Aorta (tissue), 5 donors: ENCODE results near the gene SLC6A19. TPM values are rescaled to one million over a fixed set of nuclear protein-coding genes. Genes with fewer than 3 reads are reported as not detected.
A peak's percentile ranks its signal among the peaks of the same experiment; 100 is the strongest.

Experiments
- ATAC-seq: fragments of 200-7000 bp; cut with Tn5 transposase; one replicate; pipeline ENCODE4 v1.9.1; 2022; ENCODE audit warnings: moderate library complexity; ENCODE audit not compliant: low FRiP score
- DNase-seq, 2 donors: peaks; one replicate each; pipeline ENCODE4 v3.0.0-alpha.2; 2020
- H3K27ac ChIP-seq, 2 donors: one replicate each; pipeline ENCODE4 v1.5.1; 2013; ENCODE audit warnings: low read length in 2 of 2, mild to moderate bottlenecking in 2 of 2, moderate library complexity in 2 of 2, control low read depth in 1 of 2, inconsistent platforms in 1 of 2, low read depth in 1 of 2
- H3K27me3 ChIP-seq, 2 donors: one replicate each; pipeline ENCODE4 v1.6.1; 2013; ENCODE audit warnings: control low read depth in 1 of 2, low read length in 1 of 2, mild to moderate bottlenecking in 1 of 2, moderate library complexity in 1 of 2; ENCODE audit not compliant: insufficient read depth in 2 of 2, control insufficient read depth in 1 of 2
- H3K36me3 ChIP-seq, 2 donors: one replicate each; pipeline ENCODE4 v1.6.1; 2013; ENCODE audit warnings: control low read depth in 1 of 2, low read length in 1 of 2, mild to moderate bottlenecking in 1 of 2; ENCODE audit not compliant: insufficient read depth in 2 of 2, control insufficient read depth in 1 of 2
- H3K4me1 ChIP-seq, 2 donors: one replicate each; pipeline ENCODE4 v1.6.1; 2013; ENCODE audit warnings: low read length in 2 of 2, control low read depth in 1 of 2, mild to moderate bottlenecking in 1 of 2, moderate library complexity in 1 of 2; ENCODE audit not compliant: insufficient read depth in 2 of 2, control insufficient read depth in 1 of 2
- H3K4me3 ChIP-seq, 2 donors: one replicate each; pipeline ENCODE4 v1.5.1; 2013; ENCODE audit warnings: low read length in 2 of 2, control low read depth in 1 of 2, mild to moderate bottlenecking in 1 of 2
- H3K9me3 ChIP-seq: one replicate; pipeline ENCODE4 v1.6.1; 2013; ENCODE audit warnings: mild to moderate bottlenecking, low read length; ENCODE audit not compliant: control insufficient read depth
- WGBS, 2 donors: extraction: QIAGEN DNeasy Blood & Tissue Kit; methylation state at CpG; one replicate each; pipeline ENCODE4 v1.1.7; 2013; 5-methylcytosine and 5-hydroxymethylcytosine counted together
- intact Hi-C, 2 donors: fragments of 100-400 bp; cut with DNase I; formaldehyde crosslinking; loops; one replicate each; pipeline versions ENCODE4 v1.14.2 to v1.15.0; 2022
- polyA plus RNA-seq, 2 donors: library from polyadenylated mRNA; stranded (reverse); fragments of 200-250 nt; gene quantifications; one replicate each; pipeline ENCODE4 v1.2.3, GENCODE V29; 2013
- total RNA-seq, 2 donors: library from RNA; stranded (reverse); fragmentation: NEBNext Ultra II Directional; extraction: Animal tissue kit (Norgen Biotek cat#: 25700); gene quantifications; one replicate each; pipeline ENCODE4 v1.2.1, GENCODE V29; 2021
- donor health status: healthy with polysubstance abuse.
- donor health status: Bipolar disorder and iron deficiency.
- donor health status: DM: no; HTN: no; CAD: no.
- donor health status: DM: no; HTN: no; CAD: no.
- donor health status: DM: yes; HTN: yes; CAD: no.

Gene SLC6A19
- total and polyA plus RNA-seq, 4 donors, result 0.12 to 9.5 TPM; not detected in 2

GRCh38 chr5:1270933-1271914, 69.8 kb downstream of the SLC6A19 start:
- 90 to 91% methylated on average over 39 of the region's 39 CpGs for WGBS, 2 donors
- Histone ChIP-seq H3K4me3 (no peak overlapping the region), H3K36me3 (no peaks in the 10 kb centered on the region), H3K4me1 (no peaks in the 10 kb centered on the region), H3K9me3 (no peaks in the 10 kb centered on the region), H3K27me3 (no peaks in the 10 kb centered on the region), H3K27ac (no peak overlapping the region)
- DNase-seq (no peak), ATAC-seq (peak; percentile 60)
- intact Hi-C loops, result no loop called here

- H3K4me3 ChIP-seq, result no peak overlapping the region
- 96 to 97% methylated on average over 21 of the region's 21 CpGs for WGBS, 2 donors
- no peaks in the 10 kb centered on the region for H3K4me1 ChIP-seq
- H3K27ac ChIP-seq, result no peak overlapping the region
- DNase-seq (no peak), ATAC-seq (no peak)
- no peaks in the 10 kb centered on the region for H3K27me3 ChIP-seq
- H3K36me3 ChIP-seq, result no peaks in the 10 kb centered on the region
- intact Hi-C loops, result no loop called here
- no peaks in the 10 kb centered on the region for H3K9me3 ChIP-seq
Observed at GRCh38 chr5:1272201-1272600, 70.8 kb downstream of the SLC6A19 start.

- WGBS, 2 donors, result 93 to 94% methylated on average over 20 of the region's 20 CpGs
- intact Hi-C loops, result no loop called here
- H3K27me3 ChIP-seq, result no peaks in the 10 kb centered on the region
- H3K27ac ChIP-seq, result no peak overlapping the region
- no peaks in the 10 kb centered on the region for H3K4me1 ChIP-seq
- DNase-seq (no peak), ATAC-seq (no peak)
- no peak overlapping the region for H3K4me3 ChIP-seq
- no peaks in the 10 kb centered on the region for H3K36me3 ChIP-seq
- H3K9me3 ChIP-seq, result no peaks in the 10 kb centered on the region
Observed at GRCh38 chr5:1273745-1274144, 72.3 kb downstream of the SLC6A19 start.

DNA sequence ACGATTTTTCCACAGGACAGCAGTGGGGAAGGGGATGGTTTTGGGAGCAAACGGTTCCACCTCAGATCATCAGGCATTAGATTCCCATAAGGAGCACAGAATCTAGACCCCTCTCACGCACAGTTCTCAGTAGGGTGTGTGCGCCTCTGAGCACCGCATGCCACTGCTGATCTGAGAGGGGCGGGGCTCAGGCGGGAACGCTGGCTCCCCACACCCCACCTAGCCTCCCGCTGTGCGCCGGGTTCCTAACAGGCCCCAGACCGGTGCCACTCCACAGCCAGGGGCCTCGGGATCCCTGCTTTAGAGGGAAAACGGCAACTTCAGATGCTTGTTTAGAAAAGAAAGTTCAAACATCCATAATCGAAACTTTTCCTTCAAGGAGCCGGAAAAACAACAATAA, 73.1 kb downstream of the SLC6A19 start:
- no peak for ATAC-seq
- Histone ChIP-seq H3K4me1 (no peaks in the 10 kb centered on the region), H3K27ac (no peak overlapping the region), H3K36me3 (no peaks in the 10 kb centered on the region), H3K9me3 (no peaks in the 10 kb centered on the region), H3K27me3 (no peaks in the 10 kb centered on the region), H3K4me3 (no peak overlapping the region)
- 81% methylated on average over 16 of the region's 16 CpGs for WGBS, 2 donors
- intact Hi-C loops, result no loop called here
- no peak for DNase-seq

Other genes starting within 250 kb of the SLC6A19 start
- gene NKD2, start 192.8 kb upstream of the SLC6A19 start, total RNA-seq, result 1 to 10 TPM; 2.8 to 6.8 TPM
- under 1 TPM in 1 of 2 donors, not detected in 1; 0.10 TPM for gene NKD2, start 192.8 kb upstream of the SLC6A19 start, polyA plus RNA-seq
- gene SLC12A7, start 89.5 kb upstream of the SLC6A19 start, total RNA-seq, result 10 to 100 TPM; 26.6 to 54.4 TPM
- 10 to 100 TPM in 1 of 2 donors, 1 to 10 TPM in 1; 4.5 to 12.1 TPM for gene SLC12A7, start 89.5 kb upstream of the SLC6A19 start, polyA plus RNA-seq
- not detected for gene SLC6A18, start 23.8 kb downstream of the SLC6A19 start, total RNA-seq
- not detected for gene SLC6A18, start 23.8 kb downstream of the SLC6A19 start, polyA plus RNA-seq
- not detected for gene TERT, start 93.5 kb downstream of the SLC6A19 start, total RNA-seq
- not detected for gene TERT, start 93.5 kb downstream of the SLC6A19 start, polyA plus RNA-seq
- 10 to 100 TPM; 66.0 to 71.2 TPM for gene CLPTM1L, start 143.5 kb downstream of the SLC6A19 start, total RNA-seq
- gene CLPTM1L, start 143.5 kb downstream of the SLC6A19 start, polyA plus RNA-seq, result 10 to 100 TPM; 72.5 to 95.5 TPM
- under 1 TPM; 0.23 to 0.30 TPM for gene SLC6A3, start 243.8 kb downstream of the SLC6A19 start, total RNA-seq
- gene SLC6A3, start 243.8 kb downstream of the SLC6A19 start, polyA plus RNA-seq, result under 1 TPM in 1 of 2 donors, not detected in 1; 0.56 TPM